Measurements from ENCODE around the gene MFSD8. TPM values are rescaled to one million over a fixed set of nuclear protein-coding genes. Genes with fewer than 3 reads are reported as not detected.

The MFSD8 gene
- total RNA-seq, 1 experiment from 2014 or later = 24.0 TPM

- Mint-ChIP-seq H3K36me3 (ENCODE audit: insufficient read depth in 1 of 3, low read depth in 3 of 3) (peaks cover 0 to 3% (median 0%) of the 10 kb centered on the region in 3 experiments; a peak in 4 of 7 replicates), H3K4me1 (no peaks in the 10 kb centered on the region; a peak in 1 of 4 replicates), H3K27me3 (ENCODE audit: low read depth) (no peaks in the 10 kb centered on the region), H3K27ac (no peak overlapping the region), H3K4me3 (no peak overlapping the region), H3K9me3 (no peaks in the 10 kb centered on the region; a peak in 1 of 5 replicates)
- Histone ChIP-seq H2AFZ (ENCODE audit: low read length) (no peak overlapping the region), H3K4ac (ENCODE audit: low read depth, low read length) (no peak overlapping the region), H2BK5ac (ENCODE audit: insufficient read length, low read length) (no peak overlapping the region), H3K79me2 (ENCODE audit: insufficient read depth, low read length) (no peaks in the 10 kb centered on the region), H3T11ph (ENCODE audit: low read length) (no peak overlapping the region), H3K4me1 (ENCODE audit: insufficient read depth, low read length) (no peaks in the 10 kb centered on the region), H3K9me3 (ENCODE audit: control insufficient read depth, low read depth, low read length) (no peaks in the 10 kb centered on the region), H2BK120ac (ENCODE audit: low read depth, low read length, poor library complexity, severe bottlenecking) (no peak overlapping the region), H4K20me1 (ENCODE audit: control insufficient read depth, insufficient read depth, insufficient read length) (no peaks in the 10 kb centered on the region), H3K27ac (ENCODE audit: insufficient read length, low read depth, low read length) (no peak overlapping the region), H2BK12ac (ENCODE audit: insufficient read length, low read depth, low read length) (no peak overlapping the region), H2BK15ac (ENCODE audit: low read depth, low read length) (no peak overlapping the region), H2BK20ac (ENCODE audit: low read depth, low read length, poor library complexity, severe bottlenecking) (no peak overlapping the region), H3K18ac (ENCODE audit: insufficient read length, low read depth, low read length) (no peak overlapping the region), H4K91ac (ENCODE audit: insufficient read length, low read depth, low read length) (no peak overlapping the region), H2AK5ac (ENCODE audit: insufficient read length, low read length) (no peak overlapping the region), H3K14ac (ENCODE audit: insufficient read depth, low read length) (no peak overlapping the region), H3K4me2 (ENCODE audit: insufficient read depth, insufficient read length, low read length) (no peak overlapping the region), H3K79me1 (ENCODE audit: insufficient read depth, low read depth, low read length, poor library complexity, severe bottlenecking) (no peaks in the 10 kb centered on the region), H4K5ac (ENCODE audit: insufficient read length, low read depth, low read length) (no peak overlapping the region), H3K56ac (ENCODE audit: insufficient read length, low read depth, low read length) (no peak overlapping the region), H3K23ac (ENCODE audit: insufficient read length, low read depth, low read length) (no peak overlapping the region), H3K23me2 (ENCODE audit: insufficient read length, low read depth, low read length, poor library complexity, severe bottlenecking) (no peaks in the 10 kb centered on the region), H3K9ac (ENCODE audit: extremely low read depth, insufficient read length, low read length) (no peak overlapping the region), H4K8ac (replicated peaks; ENCODE audit: insufficient read length, low read depth, low read length) (no peak overlapping the region), H3K27me3 (ENCODE audit: insufficient read depth, low read length) (no peaks in the 10 kb centered on the region)
- no peak for DNase-seq
- TF ChIP-seq CTCF (conservative IDR thresholded peaks at IDR 0.05) = no peak
- no CpG with 5 or more reads among the region's 3 CpGs for WGBS (ENCODE audit: extremely low coverage, insufficient read length, low lambda C conversion rate)
Measured at GRCh38 chr4:127916512-127916911, 48.5 kb downstream of the MFSD8 start.

Measured in H9 (cell line).